Muscle layer of colon (tissue), 2 donors: ENCODE results near the gene EIF4A2.
"Not testable (repeated sequence)": the region's sequence is repeated elsewhere in the genome, so short reads cannot be mapped to it uniquely, and the experiment has no call there.

Source experiments
- H3K27ac ChIP-seq: one replicate; pipeline ENCODE4 v1.7.0; 2013; ENCODE audit warnings: low read depth, mild to moderate bottlenecking, low read length, moderate library complexity
- H3K27me3 ChIP-seq, 2 donors: one replicate each; pipeline ENCODE4 v1.7.0; 2013; ENCODE audit warnings: low read length in 2 of 2, mild to moderate bottlenecking in 2 of 2; ENCODE audit not compliant: insufficient read depth in 2 of 2, control insufficient read depth in 1 of 2
- H3K36me3 ChIP-seq: one replicate; pipeline ENCODE4 v1.7.0; 2013; ENCODE audit warnings: mild to moderate bottlenecking, low read length; ENCODE audit not compliant: insufficient read depth
- H3K4me1 ChIP-seq: one replicate; pipeline ENCODE4 v1.7.0; 2013; ENCODE audit warnings: mild to moderate bottlenecking, low read length; ENCODE audit not compliant: insufficient read depth
- H3K4me3 ChIP-seq, 2 donors: one replicate each; pipeline ENCODE4 v1.7.0; 2013; ENCODE audit warnings: low read length in 2 of 2, low read depth in 1 of 2, mild to moderate bottlenecking in 1 of 2, moderate library complexity in 1 of 2
- H3K9ac ChIP-seq: one replicate; pipeline ENCODE4 v1.7.0; 2013; ENCODE audit warnings: low read length
- H3K9me3 ChIP-seq: one replicate; pipeline ENCODE4 v1.7.0; 2013; ENCODE audit warnings: mild to moderate bottlenecking, low read length
- donor health status: abdominal sarcoma.
- donor health status: Adenocarcinoma of cecum.

Gene EIF4A2

DNA sequence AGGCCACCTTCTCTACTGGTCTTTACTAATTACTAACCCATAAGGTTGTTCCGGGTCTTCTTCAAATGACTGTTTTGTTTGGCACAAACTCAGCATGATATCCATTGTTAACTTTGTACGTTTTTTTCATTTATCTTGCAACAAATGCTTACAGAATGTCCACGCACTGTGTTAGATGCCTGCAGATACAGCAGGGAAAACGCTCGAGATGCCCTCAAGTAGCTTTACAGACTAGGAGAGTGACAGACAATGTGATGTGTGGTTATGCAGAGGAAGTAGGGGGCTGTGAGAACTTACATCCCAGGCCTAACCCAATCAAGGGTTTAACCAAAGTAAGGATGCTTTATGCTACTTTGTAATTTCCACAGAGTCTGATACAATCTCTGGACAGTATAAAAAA, 23.9 kb downstream of the EIF4A2 start:
- no peak overlapping the region for H3K27ac ChIP-seq
- H3K4me3 ChIP-seq, result peak overlapping the region; percentile 55 to 97
- H3K9me3 ChIP-seq, result no peaks in the 10 kb centered on the region
- H3K36me3 ChIP-seq, result peaks cover 4% of the 10 kb centered on the region
- no peak overlapping the region for H3K9ac ChIP-seq
- H3K27me3 ChIP-seq, result no peaks in the 10 kb centered on the region
- H3K4me1 ChIP-seq, result peaks cover 15% of the 10 kb centered on the region

DNA sequence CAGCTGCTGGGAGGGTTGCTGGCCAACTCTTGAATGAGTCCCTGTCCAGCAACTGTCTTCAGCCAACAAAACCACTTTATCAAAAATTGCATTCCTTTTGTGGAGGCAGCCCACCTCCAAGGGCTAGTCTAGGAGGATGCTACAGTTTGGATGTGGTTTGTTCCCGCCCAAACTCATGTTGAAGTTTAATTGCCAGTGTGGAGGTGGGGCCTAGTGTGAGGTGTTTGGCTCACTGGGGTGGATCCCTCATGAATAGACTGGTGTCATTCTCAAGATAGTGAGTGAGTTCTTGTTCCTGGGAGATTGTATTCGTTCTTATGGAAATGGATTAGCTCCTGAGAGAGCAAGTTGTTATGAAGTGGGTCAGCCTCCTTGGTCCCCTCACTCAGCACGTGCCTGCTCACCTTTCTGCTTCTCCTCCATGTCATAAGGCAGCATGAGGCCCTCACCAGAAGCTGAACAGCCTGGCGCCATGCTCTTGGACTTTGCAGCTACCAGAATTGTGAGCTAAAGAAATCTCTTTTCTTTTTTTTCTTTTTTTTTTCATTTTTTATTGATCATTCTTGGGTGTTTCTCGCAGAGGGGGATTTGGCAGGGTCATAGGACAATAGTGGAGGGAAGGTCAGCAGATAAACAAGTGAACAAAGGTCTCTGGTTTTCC, 27.1 kb downstream of the EIF4A2 start:
- H3K27me3 ChIP-seq, result no peaks in the 10 kb centered on the region
- H3K9ac ChIP-seq, result no peak overlapping the region
- H3K27ac ChIP-seq, result no peak overlapping the region
- no peak overlapping the region for H3K4me3 ChIP-seq
- peaks cover 9% of the 10 kb centered on the region for H3K4me1 ChIP-seq
- no peaks in the 10 kb centered on the region for H3K36me3 ChIP-seq
- H3K9me3 ChIP-seq, result no peaks in the 10 kb centered on the region

DNA sequence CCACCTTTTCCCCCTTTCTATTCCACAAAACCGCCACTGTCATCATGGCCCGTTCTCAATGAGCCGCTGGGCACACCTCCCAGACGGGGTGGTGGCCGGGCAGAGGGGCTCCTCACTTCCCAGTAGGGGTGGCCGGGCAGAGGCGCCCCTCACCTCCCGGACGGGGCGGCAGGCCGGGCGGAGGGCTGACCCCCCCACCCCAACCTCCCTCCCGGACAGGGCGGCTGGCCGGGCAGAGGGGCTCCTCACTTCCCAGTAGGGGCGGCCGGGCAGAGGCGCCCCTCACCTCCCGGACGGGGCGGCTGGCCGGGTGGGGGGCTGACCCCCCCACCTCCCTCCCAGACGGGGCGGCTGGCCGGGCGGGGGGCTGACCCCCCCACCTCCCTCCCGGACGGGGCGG, 27.9 kb downstream of the EIF4A2 start:
- H3K9me3 ChIP-seq, H3K4me3 ChIP-seq, H3K9ac ChIP-seq, H3K4me1 ChIP-seq, H3K36me3 ChIP-seq, H3K27ac ChIP-seq, H3K27me3 ChIP-seq: not testable (repeated sequence)

DNA sequence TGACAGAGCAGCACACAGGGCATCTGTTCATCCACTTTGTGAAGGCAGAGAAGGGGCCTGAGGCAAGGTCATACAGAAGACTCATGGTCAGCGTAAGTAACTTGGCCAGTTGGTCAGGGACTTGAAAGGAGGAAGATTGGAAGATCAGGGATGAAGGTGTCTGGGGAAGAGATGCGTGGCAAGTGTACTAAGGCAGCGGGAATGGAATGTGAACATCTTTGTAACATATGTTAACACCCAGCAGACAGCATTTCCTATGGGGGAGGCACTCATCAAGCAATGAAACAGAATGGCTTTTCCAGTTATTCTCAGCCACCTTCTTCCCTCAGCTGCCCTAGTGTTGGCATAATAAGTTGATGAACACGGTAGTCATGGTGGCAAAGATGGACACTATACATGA, 30.7 kb downstream of the EIF4A2 start:
- Histone ChIP-seq H3K27me3 (no peaks in the 10 kb centered on the region), H3K36me3 (no peaks in the 10 kb centered on the region), H3K9me3 (no peaks in the 10 kb centered on the region), H3K4me1 (no peaks in the 10 kb centered on the region), H3K27ac (no peak overlapping the region), H3K4me3 (no peak overlapping the region), H3K9ac (no peak overlapping the region)

DNA sequence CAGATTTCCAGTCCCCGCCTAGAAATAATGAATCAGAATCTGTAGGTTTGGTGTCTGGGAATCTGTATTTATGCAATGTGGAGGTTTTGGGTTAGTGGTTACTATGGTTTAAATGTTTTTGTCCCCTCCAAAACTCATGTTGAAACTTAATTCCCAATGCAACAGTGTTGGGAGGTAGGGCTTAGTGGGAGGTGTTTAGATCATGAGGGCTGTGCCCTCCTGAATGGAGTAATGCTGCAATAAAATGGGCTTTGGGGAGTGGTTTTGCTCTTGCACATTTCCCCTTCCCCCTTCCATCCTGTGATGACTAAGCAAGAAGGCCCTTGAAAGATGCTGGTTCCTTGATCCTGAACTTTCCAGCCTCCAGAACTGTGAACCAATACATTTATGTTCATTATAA, 32.1 kb downstream of the EIF4A2 start:
- no peaks in the 10 kb centered on the region for H3K9me3 ChIP-seq

DNA sequence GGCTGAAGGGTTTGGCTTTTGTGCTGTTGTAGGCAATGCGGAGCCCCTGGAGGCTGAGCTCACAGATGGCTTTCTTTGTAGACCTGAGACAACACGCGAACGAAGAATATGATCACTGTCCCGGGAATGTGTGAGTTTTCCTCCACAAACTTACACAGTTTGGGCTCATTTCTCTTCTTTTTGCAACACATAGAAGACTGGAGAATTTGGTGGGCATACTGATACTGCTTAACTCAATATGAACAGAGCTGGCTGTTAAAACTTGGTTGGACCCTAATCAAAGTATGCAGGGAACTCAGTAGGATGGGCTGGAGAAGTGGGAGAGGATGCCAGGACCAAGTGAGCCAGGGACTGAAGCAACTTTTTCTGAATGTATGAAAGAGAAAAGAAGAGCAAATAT, 35.1 kb downstream of the EIF4A2 start:
- no peaks in the 10 kb centered on the region for H3K27me3 ChIP-seq
- H3K9me3 ChIP-seq, result no peaks in the 10 kb centered on the region
- H3K36me3 ChIP-seq, result no peaks in the 10 kb centered on the region
- H3K9ac ChIP-seq, result no peak overlapping the region
- no peak overlapping the region for H3K27ac ChIP-seq
- H3K4me3 ChIP-seq, result no peak overlapping the region
- no peaks in the 10 kb centered on the region for H3K4me1 ChIP-seq

More for the DNA sequence above, 32.1 kb downstream of the EIF4A2 start:
- Histone ChIP-seq H3K36me3 (no peaks in the 10 kb centered on the region), H3K27ac (no peak overlapping the region), H3K4me3 (no peak overlapping the region), H3K4me1 (no peaks in the 10 kb centered on the region), H3K9ac (no peak overlapping the region), H3K27me3 (no peaks in the 10 kb centered on the region)

DNA sequence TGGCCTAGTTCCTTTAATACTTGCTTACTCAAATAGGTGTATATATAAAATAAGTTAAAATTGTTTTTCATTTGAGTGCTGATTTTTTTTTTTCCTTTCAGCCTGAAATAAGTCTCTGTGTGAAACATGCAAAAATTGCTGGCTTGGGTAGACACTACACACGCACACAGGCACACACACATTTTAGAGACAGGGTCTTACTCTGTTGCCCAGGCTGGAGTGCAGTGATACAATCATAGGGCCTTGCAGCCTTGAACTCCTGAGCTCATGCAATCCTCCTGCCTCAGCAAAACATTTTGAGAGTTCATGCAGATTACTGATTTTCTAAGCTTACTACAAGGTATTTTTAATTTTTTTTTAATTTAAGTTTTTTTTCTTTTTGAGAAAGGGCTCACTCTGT, 35.6 kb downstream of the EIF4A2 start:
- H3K4me3 ChIP-seq, result no peak overlapping the region
- H3K9me3 ChIP-seq, result no peaks in the 10 kb centered on the region
- no peak overlapping the region for H3K27ac ChIP-seq
- no peak overlapping the region for H3K9ac ChIP-seq
- no peaks in the 10 kb centered on the region for H3K27me3 ChIP-seq
- no peaks in the 10 kb centered on the region for H3K4me1 ChIP-seq
- no peaks in the 10 kb centered on the region for H3K36me3 ChIP-seq

DNA sequence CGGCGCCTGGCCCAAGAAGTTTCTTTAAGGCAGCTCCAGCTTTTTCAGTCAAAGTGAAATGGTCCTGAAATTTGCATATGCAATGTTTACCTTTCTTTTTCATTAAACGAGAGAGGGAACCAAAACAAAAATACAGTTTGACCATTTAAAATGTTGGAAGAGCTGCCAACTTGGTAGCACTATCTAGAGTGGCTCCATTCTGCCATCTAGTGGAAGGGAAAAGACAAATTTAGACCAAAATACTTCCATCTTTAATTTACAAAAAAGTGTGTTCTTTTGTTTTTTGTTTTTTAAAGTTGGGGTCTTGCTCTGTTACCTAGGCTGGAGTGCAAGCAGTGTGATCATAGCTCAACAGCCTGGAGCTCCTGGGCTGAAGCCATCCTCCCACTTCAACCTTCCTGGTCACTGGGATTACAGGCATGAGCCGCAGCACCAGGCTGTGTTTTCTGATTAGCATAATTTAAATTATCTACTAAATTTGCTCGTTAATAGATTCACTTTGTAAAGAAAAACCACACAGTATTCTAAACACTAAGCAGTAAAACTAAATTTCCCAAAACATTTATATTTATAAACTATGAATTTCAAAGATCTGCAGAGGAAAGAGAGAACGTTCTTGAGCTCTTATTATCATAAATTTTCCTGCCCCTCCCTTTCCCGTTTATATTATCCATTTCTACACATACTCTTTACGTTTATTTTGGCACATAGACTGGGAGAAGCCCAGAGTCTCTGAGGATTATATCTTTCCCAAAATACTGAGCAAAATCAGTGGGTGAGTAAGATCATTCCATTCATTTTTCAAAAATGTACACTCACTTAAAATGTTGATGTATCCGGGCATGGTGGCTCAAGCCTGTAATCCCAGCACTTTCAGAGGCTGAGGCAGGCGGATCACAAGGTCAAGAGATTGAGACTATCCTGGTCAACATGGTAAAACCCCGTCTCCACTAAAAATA, 38.3 kb downstream of the EIF4A2 start:
- peaks cover 11 to 22% of the 10 kb centered on the region in 2 donors for H3K27me3 ChIP-seq

DNA sequence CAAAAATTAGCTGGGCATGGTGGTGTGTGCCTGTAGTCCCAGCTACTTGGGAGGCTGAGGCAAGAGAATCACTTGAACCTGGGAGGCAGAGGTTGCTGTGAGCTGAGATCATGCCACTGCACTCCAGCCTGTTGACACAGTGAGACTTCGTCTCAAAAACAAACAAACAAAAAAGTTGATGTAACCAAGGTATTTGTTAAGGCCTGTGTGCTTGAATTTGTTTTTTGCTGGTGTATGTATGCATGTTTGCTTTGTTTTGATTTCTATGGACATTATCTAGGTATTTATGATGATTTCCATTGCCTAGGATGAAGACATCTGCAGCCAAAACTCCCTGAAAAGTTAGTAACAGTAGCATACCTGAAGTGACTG, 39.0 kb downstream of the EIF4A2 start:
- peaks cover 11 to 23% of the 10 kb centered on the region in 2 donors for H3K27me3 ChIP-seq
- H3K9me3 ChIP-seq, H3K4me1 ChIP-seq, H3K27ac ChIP-seq, H3K4me3 ChIP-seq, H3K36me3 ChIP-seq, H3K9ac ChIP-seq: not testable (repeated sequence)

More for the DNA sequence above, 38.3 kb downstream of the EIF4A2 start:
- H3K36me3 ChIP-seq, result no peaks in the 10 kb centered on the region
- H3K9ac ChIP-seq, result no peak overlapping the region
- no peak overlapping the region for H3K4me3 ChIP-seq
- H3K9me3 ChIP-seq, result no peaks in the 10 kb centered on the region
- no peaks in the 10 kb centered on the region for H3K4me1 ChIP-seq
- H3K27ac ChIP-seq, result no peak overlapping the region

DNA sequence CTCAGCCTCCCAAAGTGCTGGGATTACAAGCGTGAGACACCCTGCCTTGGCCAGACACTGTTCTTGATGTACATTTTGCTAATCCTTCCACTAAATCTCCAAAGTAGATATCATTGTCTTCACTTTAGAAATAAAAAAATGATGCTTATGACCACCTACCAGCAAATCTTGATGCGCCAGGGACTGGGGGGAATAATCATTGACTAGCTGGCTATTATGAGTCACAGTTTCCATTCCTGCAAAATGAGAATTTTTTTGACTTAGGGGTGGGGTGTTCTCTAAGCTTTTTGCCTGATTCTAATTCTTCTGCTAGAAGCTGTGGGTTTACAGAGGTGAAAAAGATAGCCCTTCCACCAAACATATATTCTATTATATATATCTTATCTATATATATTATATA, 40.0 kb downstream of the EIF4A2 start:
- H3K9ac ChIP-seq, result no peak overlapping the region
- peaks cover 11 to 27% of the 10 kb centered on the region in 2 donors for H3K27me3 ChIP-seq
- no peak overlapping the region for H3K4me3 ChIP-seq
- H3K4me1 ChIP-seq, result peaks cover 4% of the 10 kb centered on the region
- H3K36me3 ChIP-seq, result no peaks in the 10 kb centered on the region
- H3K9me3 ChIP-seq, result no peaks in the 10 kb centered on the region
- H3K27ac ChIP-seq, result no peak overlapping the region

DNA sequence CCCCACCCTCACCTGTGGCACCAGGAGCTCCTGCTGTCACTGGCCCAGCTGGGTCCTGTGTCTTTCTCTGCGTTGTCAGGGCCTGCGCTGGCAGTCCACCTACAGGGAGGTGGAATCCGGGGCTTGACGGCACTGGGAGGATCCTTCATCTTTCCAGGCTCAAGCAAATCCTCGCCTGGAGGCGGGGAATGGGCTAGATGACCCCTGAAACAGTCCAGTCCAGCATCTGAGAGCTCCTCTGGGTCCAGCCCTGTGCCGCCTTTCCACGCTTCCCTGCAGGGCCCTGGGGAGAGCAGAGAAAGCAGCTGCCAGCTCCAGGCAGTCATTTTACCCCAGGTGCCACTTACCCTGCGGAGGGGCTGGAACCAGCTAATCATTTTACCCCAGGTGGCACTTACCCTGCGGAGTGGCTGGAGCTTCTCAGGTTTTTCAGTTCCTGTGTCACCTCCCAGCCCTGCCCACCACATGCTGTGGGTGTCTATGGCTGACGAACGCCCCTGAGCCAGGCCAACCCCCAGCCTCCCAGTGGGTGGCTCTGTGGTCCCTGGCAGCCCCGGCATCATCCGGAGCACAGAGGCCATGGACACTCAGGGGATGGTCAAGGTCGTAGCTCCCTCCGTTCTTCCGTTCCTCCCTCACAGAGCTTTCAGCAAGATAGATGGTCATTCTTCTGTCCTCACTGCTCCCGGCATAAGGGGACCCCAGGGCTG, 41.2 kb downstream of the EIF4A2 start:
- Histone ChIP-seq H3K27ac (no peak overlapping the region), H3K9ac (no peak overlapping the region), H3K9me3 (no peaks in the 10 kb centered on the region), H3K4me1 (peaks cover 4% of the 10 kb centered on the region), H3K27me3 (peaks cover 12 to 36% of the 10 kb centered on the region in 2 donors), H3K4me3 (no peak overlapping the region), H3K36me3 (no peaks in the 10 kb centered on the region)
